CD4-positive, CD25-positive, alpha-beta regulatory T cell (primary cell): ENCODE results near the gene PPP4R3A. TPM values are rescaled to one million over a fixed set of nuclear protein-coding genes. Genes with fewer than 3 reads are reported as not detected.

Source experiments
- ATAC-seq, 2 donors: fragments of 150-1000 bp; cut with Tn5 transposase; one replicate each; pipeline ENCODE4 v1.10.0; 2021; ENCODE audit warnings: low read depth in 2 of 2, moderate number of reproducible peaks in 2 of 2, moderate library complexity in 1 of 2
- DNase-seq, 3 donors: peaks; one replicate each; pipeline versions ENCODE4 v3.0.0 to v3.0.0-alpha.2; 2012 to 2022; ENCODE audit warnings: mixed read lengths in 1 of 3
- H3K27ac ChIP-seq: one replicate; pipeline ENCODE4 v1.7.0; 2013; ENCODE audit warnings: mild to moderate bottlenecking, low read length; ENCODE audit not compliant: insufficient read depth, poor library complexity, severe bottlenecking
- H3K27me3 ChIP-seq: one replicate; pipeline ENCODE4 v1.7.0; 2013; ENCODE audit warnings: low read length; ENCODE audit not compliant: control insufficient read depth, insufficient read depth
- H3K36me3 ChIP-seq: one replicate; pipeline ENCODE4 v1.7.0; 2013; ENCODE audit warnings: mild to moderate bottlenecking, low read length, moderate library complexity; ENCODE audit not compliant: control insufficient read depth, insufficient read depth
- H3K4me1 ChIP-seq: 2 replicates; pipeline ENCODE4 v1.7.0; 2013; ENCODE audit warnings: mild to moderate bottlenecking, low read length; ENCODE audit not compliant: insufficient read depth, control insufficient read depth, poor library complexity, severe bottlenecking
- H3K4me3 ChIP-seq: one replicate; pipeline ENCODE4 v1.7.0; 2013; ENCODE audit warnings: low read depth, mild to moderate bottlenecking, low read length, moderate library complexity
- H3K9me3 ChIP-seq, 2 experiments: 1 replicate in 1 of 2; 2 replicates in 1 of 2; pipeline ENCODE4 v1.7.0; 2013; ENCODE audit warnings: low read length in 2 of 2, mild to moderate bottlenecking in 1 of 2, moderate library complexity in 1 of 2; ENCODE audit not compliant: control insufficient read depth in 2 of 2
- H3K27ac Mint-ChIP-seq, 3 donors: one replicate each; pipeline ENCODE4 v1.8.0; 2020 to 2022; ENCODE audit warnings: mild to moderate bottlenecking in 3 of 3, mixed read lengths in 3 of 3, moderate library complexity in 2 of 3
- H3K27me3 Mint-ChIP-seq: one replicate; pipeline ENCODE4 v1.8.0; 2022; ENCODE audit warnings: mild to moderate bottlenecking, mixed read lengths
- H3K36me3 Mint-ChIP-seq: one replicate; pipeline ENCODE4 v1.8.0; 2020; ENCODE audit warnings: mixed read lengths
- H3K4me1 Mint-ChIP-seq, 4 donors: one replicate each; pipeline ENCODE4 v1.8.0; 2020 to 2022; ENCODE audit warnings: mixed read lengths in 4 of 4, mild to moderate bottlenecking in 1 of 4
- H3K4me3 Mint-ChIP-seq, 4 donors: one replicate each; pipeline ENCODE4 v1.8.0; 2020 to 2022; ENCODE audit warnings: mild to moderate bottlenecking in 4 of 4, mixed read lengths in 4 of 4, moderate library complexity in 3 of 4
- H3K9me3 Mint-ChIP-seq, 7 donors: one replicate each; pipeline ENCODE4 v1.8.0; 2020 to 2022; ENCODE audit warnings: mixed read lengths in 7 of 7, mild to moderate bottlenecking in 3 of 7, moderate library complexity in 2 of 7
- polyA plus RNA-seq, 4 donors: library from polyadenylated mRNA; unstranded; fragments of 300-500 nt; fragmentation: Illumina TruSeq; gene quantifications; one replicate each; pipeline ENCODE4 v1.2.3, GENCODE V29; 2021
- total RNA-seq: library from RNA; stranded (reverse); gene quantifications from one replicate; pipeline ENCODE4 v1.2.3, GENCODE V29; 2022

PPP4R3A gene
- total and polyA plus RNA-seq, 5 donors from 2014 or later = 94.9 to 239 (median 104) TPM

DNA sequence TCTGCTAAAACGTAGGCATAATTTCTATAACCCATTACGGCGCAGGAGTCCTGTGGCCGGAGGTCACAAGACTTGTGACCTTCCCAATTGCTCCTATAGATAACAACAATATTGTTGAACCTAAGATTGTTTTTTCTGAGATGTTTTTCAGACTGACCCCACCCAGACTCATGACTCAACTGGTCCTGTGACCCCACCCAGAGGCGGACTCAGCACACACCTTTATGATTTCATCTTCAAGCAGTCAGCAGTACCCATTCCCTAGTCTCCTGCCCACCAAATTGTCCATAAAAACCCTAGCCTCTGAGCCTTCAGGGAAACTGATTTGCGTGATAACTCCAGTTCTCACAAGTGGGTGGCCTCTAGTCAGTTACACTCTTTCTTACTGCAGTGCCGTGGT lies 5.9 kb upstream of the PPP4R3A start:
- H3K27ac ChIP-seq = no peak overlapping the region
- Mint-ChIP-seq H3K27me3 (peaks cover 9% of the 10 kb centered on the region), H3K4me3 (peak overlapping the region in 1 of 4 donors; percentile 40), H3K27ac (no peak overlapping the region), H3K36me3 (no peaks in the 10 kb centered on the region), H3K4me1 (peaks cover 0 to 4% (median 3%) of the 10 kb centered on the region in 4 donors), H3K9me3 (peaks cover 0 to 4% (median 0%) of the 10 kb centered on the region in 7 donors)
- no peaks in the 10 kb centered on the region for H3K36me3 ChIP-seq
- no peak overlapping the region for H3K4me3 ChIP-seq
- DNase-seq = peak in 1 of 3 donors; percentile 60
- no peaks in the 10 kb centered on the region for H3K27me3 ChIP-seq
- peaks cover 0 to under 1% of the 10 kb centered on the region in 2 experiments for H3K9me3 ChIP-seq
- H3K4me1 ChIP-seq = peaks cover 2% of the 10 kb centered on the region
- no peak for ATAC-seq

DNA sequence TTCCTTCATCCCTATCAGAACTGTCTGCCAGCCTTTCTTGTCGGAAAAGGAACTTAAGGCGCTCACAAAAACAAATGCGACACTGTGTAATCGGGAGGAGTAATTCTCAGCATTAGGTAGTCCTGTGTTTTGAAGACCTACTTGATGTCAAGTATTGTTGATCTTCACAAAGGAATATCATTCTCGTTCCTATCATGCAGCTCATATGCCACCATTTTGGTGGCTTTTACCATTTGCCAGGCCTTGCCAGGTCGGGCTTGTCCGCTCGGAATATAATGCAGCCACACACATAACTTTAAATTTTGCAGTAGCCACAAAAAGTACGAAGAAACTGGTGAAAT lies 903 bp upstream of the PPP4R3A start:
- Histone ChIP-seq H3K4me3 (peak overlapping the region; percentile 82), H3K36me3 (peaks cover 8% of the 10 kb centered on the region), H3K27me3 (no peaks in the 10 kb centered on the region), H3K9me3 (no peaks in the 10 kb centered on the region), H3K4me1 (peaks cover 31% of the 10 kb centered on the region), H3K27ac (peak overlapping the region; percentile 99)
- no peaks in the 10 kb centered on the region for H3K9me3 Mint-ChIP-seq
- H3K4me1 Mint-ChIP-seq = peaks cover 5 to 28% (median 24%) of the 10 kb centered on the region in 4 donors
- no peak for DNase-seq
- peak overlapping the region; percentile 99 to 100 (median 100) for H3K4me3 Mint-ChIP-seq
- H3K27ac Mint-ChIP-seq = peak overlapping the region; percentile 99 to 100 (median 100)
- H3K27me3 Mint-ChIP-seq = no peaks in the 10 kb centered on the region
- ATAC-seq = no peak
- H3K36me3 Mint-ChIP-seq = peaks cover 11% of the 10 kb centered on the region

DNA sequence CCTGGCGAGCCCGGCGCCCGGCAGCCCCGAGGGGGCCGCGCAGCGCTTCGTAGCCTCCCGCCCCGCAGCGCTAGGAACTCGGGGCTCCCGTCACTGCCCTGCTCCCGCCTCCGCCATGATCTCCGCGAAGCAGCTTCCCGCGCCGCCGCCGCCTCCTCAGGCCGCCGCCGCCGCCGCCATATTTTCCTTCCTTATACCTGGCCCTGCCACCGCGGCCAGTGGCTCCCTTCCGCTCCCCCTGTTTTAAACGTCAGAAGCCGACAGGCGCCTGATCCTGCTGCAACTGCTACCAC lies 286 bp downstream of the PPP4R3A start:
- DNase-seq (no peak), ATAC-seq (peak; percentile 25 to 35)
- peaks cover 43% of the 10 kb centered on the region for H3K4me1 ChIP-seq
- peaks cover 18% of the 10 kb centered on the region for H3K36me3 Mint-ChIP-seq
- H3K27ac Mint-ChIP-seq = peak overlapping the region; percentile 99 to 100 (median 100)
- no peaks in the 10 kb centered on the region for H3K27me3 ChIP-seq
- peaks cover 13 to 40% (median 33%) of the 10 kb centered on the region in 4 donors for H3K4me1 Mint-ChIP-seq
- no peaks in the 10 kb centered on the region for H3K9me3 Mint-ChIP-seq
- peak overlapping the region; percentile 99 for H3K27ac ChIP-seq
- H3K27me3 Mint-ChIP-seq = no peaks in the 10 kb centered on the region
- no peaks in the 10 kb centered on the region for H3K9me3 ChIP-seq
- H3K4me3 Mint-ChIP-seq = peak overlapping the region; percentile 99 to 100 (median 100)
- H3K36me3 ChIP-seq = peaks cover 12% of the 10 kb centered on the region
- H3K4me3 ChIP-seq = peak overlapping the region; percentile 51

DNA sequence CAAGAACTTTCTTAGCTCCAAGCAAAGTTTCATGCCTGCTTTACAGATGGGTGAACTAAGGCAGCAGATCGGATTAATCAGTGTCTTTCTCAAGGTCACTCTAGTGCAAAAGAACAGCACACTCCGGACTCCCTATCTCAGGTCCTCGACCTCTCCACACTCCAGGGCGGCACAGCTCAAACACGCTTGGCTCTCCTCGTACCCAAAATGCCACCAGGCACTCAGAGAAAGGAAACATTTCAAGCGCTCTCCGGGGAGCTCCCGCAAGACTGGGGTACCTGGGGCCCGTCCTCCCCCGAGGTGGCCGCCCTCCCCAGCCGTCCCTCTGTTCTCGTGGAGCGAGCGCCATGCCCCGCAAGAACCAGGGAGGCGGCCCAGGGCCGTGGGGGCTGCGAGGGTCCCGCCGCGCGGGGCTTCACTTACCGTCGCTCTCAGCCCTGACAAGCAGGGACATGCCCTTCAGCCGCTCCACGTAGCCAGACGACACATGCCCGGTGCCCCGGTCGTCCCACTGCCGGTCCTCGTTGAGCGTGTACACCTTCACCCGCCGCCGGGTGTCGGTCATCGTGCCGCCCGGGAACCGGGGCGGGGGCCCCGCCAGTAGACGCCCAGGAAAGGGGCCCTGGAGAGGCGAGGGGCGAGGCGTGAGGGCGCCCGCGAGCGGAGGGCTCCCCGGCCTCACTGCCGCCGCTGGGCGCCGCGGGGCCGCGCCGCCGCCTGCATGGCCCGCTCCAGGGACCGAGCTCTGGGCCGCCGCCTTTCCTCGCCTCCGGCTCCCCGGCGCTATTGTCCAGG lies 830 bp downstream of the PPP4R3A start:
- Mint-ChIP-seq H3K36me3 (peaks cover 21% of the 10 kb centered on the region), H3K4me3 (peak overlapping the region; percentile 99 to 100 (median 100)), H3K4me1 (peaks cover 17 to 45% (median 37%) of the 10 kb centered on the region in 4 donors), H3K27me3 (no peaks in the 10 kb centered on the region), H3K9me3 (no peaks in the 10 kb centered on the region), H3K27ac (peak overlapping the region; percentile 57 to 100 (median 94))
- peak in 1 of 2 donors; percentile 2 for ATAC-seq
- DNase-seq = peak in 2 of 3 donors; percentile 19 to 46
- peak overlapping the region; percentile 100 for H3K4me3 ChIP-seq
- peaks cover 47% of the 10 kb centered on the region for H3K4me1 ChIP-seq
- H3K9me3 ChIP-seq = no peaks in the 10 kb centered on the region
- H3K36me3 ChIP-seq = peaks cover 17% of the 10 kb centered on the region
- H3K27ac ChIP-seq = peak overlapping the region; percentile 99
- H3K27me3 ChIP-seq = no peaks in the 10 kb centered on the region

DNA sequence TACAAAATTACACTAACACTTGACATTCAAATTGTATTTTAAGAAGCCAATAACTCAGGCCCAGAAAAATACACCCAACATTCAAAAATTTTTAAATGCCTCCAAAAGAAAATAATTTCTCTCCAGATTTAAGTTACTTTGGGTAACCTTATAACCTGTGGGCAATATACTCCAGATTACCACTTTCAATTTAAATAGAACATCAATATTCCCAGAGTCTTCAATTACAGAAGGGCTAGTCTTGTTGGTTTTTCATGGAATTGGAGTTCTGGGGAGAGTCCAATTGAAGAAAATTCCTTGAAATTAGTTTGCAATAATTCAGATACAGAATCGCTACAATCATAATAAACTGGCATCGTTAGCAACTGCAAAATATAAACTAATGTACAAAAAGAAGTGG lies 2.0 kb downstream of the PPP4R3A start:
- Mint-ChIP-seq H3K9me3 (no peaks in the 10 kb centered on the region), H3K4me1 (peaks cover 23 to 55% (median 43%) of the 10 kb centered on the region in 4 donors), H3K36me3 (peaks cover 28% of the 10 kb centered on the region), H3K27ac (peak overlapping the region; percentile 6 to 79 (median 78)), H3K27me3 (no peaks in the 10 kb centered on the region), H3K4me3 (peak overlapping the region; percentile 95 to 99 (median 97))
- no peak for ATAC-seq
- Histone ChIP-seq H3K9me3 (no peaks in the 10 kb centered on the region), H3K4me1 (peaks cover 50% of the 10 kb centered on the region), H3K36me3 (peaks cover 28% of the 10 kb centered on the region), H3K4me3 (peak overlapping the region; percentile 100), H3K27ac (peak overlapping the region; percentile 99), H3K27me3 (no peaks in the 10 kb centered on the region)
- no peak for DNase-seq

DNA sequence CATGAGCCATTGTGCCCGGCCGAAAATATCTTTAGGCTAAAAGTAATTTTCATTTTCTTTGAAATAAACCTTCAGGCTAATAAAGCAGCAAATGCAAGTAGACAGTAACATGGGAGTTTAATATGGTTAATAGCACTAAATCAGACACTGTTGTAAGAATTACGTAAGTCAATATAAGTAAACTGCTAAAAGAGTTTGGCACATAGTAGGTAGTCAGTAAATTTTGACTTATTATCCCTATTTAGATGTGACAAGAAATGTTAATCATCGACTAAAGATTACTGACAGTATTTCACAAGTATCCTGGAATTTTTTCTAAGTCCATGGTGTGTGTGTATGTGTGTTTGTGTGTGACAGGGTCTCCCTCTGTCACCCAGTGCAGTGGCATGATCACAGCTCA lies 3.9 kb downstream of the PPP4R3A start:
- Mint-ChIP-seq H3K27ac (peak overlapping the region in 1 of 3 donors; percentile 14), H3K9me3 (no peaks in the 10 kb centered on the region), H3K4me1 (peaks cover 23 to 71% (median 54%) of the 10 kb centered on the region in 4 donors), H3K36me3 (peaks cover 32% of the 10 kb centered on the region), H3K4me3 (peak overlapping the region; percentile 71 to 89 (median 78)), H3K27me3 (no peaks in the 10 kb centered on the region)
- H3K9me3 ChIP-seq = no peaks in the 10 kb centered on the region
- H3K4me3 ChIP-seq = peak overlapping the region; percentile 66
- H3K27ac ChIP-seq = no peak overlapping the region
- no peaks in the 10 kb centered on the region for H3K27me3 ChIP-seq
- H3K4me1 ChIP-seq = peaks cover 62% of the 10 kb centered on the region
- DNase-seq (no peak), ATAC-seq (no peak)
- peaks cover 41% of the 10 kb centered on the region for H3K36me3 ChIP-seq

DNA sequence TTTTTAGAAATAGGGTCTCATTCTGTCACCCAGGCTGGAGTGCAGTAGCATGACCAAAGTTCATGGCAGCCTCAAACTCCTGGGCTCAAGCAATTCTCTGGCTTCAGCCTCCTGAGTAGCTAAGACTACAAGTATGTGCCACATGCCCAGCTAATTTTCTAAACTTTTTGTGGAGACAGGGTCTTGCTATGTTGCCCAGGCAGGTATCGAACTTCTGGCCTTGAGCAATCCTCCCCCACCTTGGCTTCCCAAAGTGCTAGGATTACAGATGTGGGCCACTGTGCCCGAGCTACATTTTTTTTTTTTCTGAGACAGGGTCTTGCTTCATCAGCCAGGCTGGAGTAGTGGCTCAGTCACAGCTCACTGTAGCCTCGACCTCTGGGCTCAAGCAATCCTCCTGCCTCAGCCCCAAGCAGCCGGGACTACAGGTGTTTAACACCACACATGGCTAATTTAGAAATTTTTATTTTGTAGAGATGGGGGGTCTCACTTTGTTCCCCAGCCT lies 7.1 kb downstream of the PPP4R3A start:
- no peak overlapping the region for H3K27ac ChIP-seq
- peak overlapping the region; percentile 15 for H3K4me3 ChIP-seq
- H3K9me3 ChIP-seq = no peaks in the 10 kb centered on the region
- peaks cover 62% of the 10 kb centered on the region for H3K4me1 ChIP-seq
- Mint-ChIP-seq H3K36me3 (peaks cover 32% of the 10 kb centered on the region), H3K4me1 (peaks cover 28 to 84% (median 56%) of the 10 kb centered on the region in 4 donors), H3K27ac (peak overlapping the region in 2 of 3 donors; percentile 39 to 96), H3K4me3 (peak overlapping the region in 3 of 4 donors; percentile 0 to 58 (median 54)), H3K27me3 (no peaks in the 10 kb centered on the region), H3K9me3 (no peaks in the 10 kb centered on the region)
- no peak for ATAC-seq
- DNase-seq = no peak
- H3K36me3 ChIP-seq = peaks cover 52% of the 10 kb centered on the region
- no peaks in the 10 kb centered on the region for H3K27me3 ChIP-seq
